ENCODE measurements around the gene CKLF.
"Not testable (repeated sequence)": the region's sequence is repeated elsewhere in the genome, so short reads cannot be mapped to it uniquely, and the experiment has no call there.

The CKLF gene

GRCh38 chr16:66568355-66568754, 16.0 kb downstream of the CKLF start:
- DNase-seq (ENCODE audit: low spot score): no peak

GRCh38 chr16:66569131-66569530, 16.8 kb downstream of the CKLF start:
- DNase-seq (ENCODE audit: low spot score): no peak

- no peak for DNase-seq (ENCODE audit: low spot score)
Measured at GRCh38 chr16:66569827-66570405, 17.5 kb downstream of the CKLF start.

GRCh38 chr16:66572356-66572755, 20.0 kb downstream of the CKLF start:
- DNase-seq (ENCODE audit: low spot score): no peak

GRCh38 chr16:66574081-66574480, 21.7 kb downstream of the CKLF start:
- no peak for DNase-seq (ENCODE audit: low spot score)

- DNase-seq (ENCODE audit: low spot score): no peak
Measured at GRCh38 chr16:66574531-66574930, 22.2 kb downstream of the CKLF start.

GRCh38 chr16:66575060-66575459, 22.7 kb downstream of the CKLF start:
- DNase-seq (ENCODE audit: low spot score): no peak

GRCh38 chr16:66576296-66576695, 23.9 kb downstream of the CKLF start:
- no peak for DNase-seq (ENCODE audit: low spot score)

GRCh38 chr16:66578651-66579531, 26.5 kb downstream of the CKLF start, which contains the start of gene CMTM2:
Gene CMTM2 (plus strand): TSS chr16:66579463. CDS start chr16:66579608, 145 bp downstream.
- no peak for DNase-seq (ENCODE audit: low spot score)

- no peak for DNase-seq (ENCODE audit: low spot score)
Measured at GRCh38 chr16:66580605-66581209, 28.3 kb downstream of the CKLF start.

GRCh38 chr16:66581246-66581952, 29.0 kb downstream of the CKLF start:
- no peak for DNase-seq (ENCODE audit: low spot score)

- DNase-seq (ENCODE audit: low spot score): no peak
Measured at GRCh38 chr16:66585481-66586239, 33.3 kb downstream of the CKLF start.

- DNase-seq (ENCODE audit: low spot score): no peak
Measured at GRCh38 chr16:66587881-66588600, 35.7 kb downstream of the CKLF start.

GRCh38 chr16:66588981-66589713, 36.8 kb downstream of the CKLF start:
- peak; percentile 75 for DNase-seq (ENCODE audit: low spot score)

GRCh38 chr16:66590322-66590721, 37.9 kb downstream of the CKLF start:
- DNase-seq (ENCODE audit: low spot score): peak; percentile 46

- no peak for DNase-seq (ENCODE audit: low spot score)
Measured at GRCh38 chr16:66591018-66591417, 38.6 kb downstream of the CKLF start.

GRCh38 chr16:66592241-66592640, 39.9 kb downstream of the CKLF start:
- DNase-seq (ENCODE audit: low spot score): no peak

- DNase-seq (ENCODE audit: low spot score): no peak
Measured at GRCh38 chr16:66592814-66593213, 40.4 kb downstream of the CKLF start.

GRCh38 chr16:66594739-66595138, 42.4 kb downstream of the CKLF start:
- no peak for DNase-seq (ENCODE audit: low spot score)

GRCh38 chr16:66596559-66596958, 44.2 kb downstream of the CKLF start:
- DNase-seq (ENCODE audit: low spot score): not testable (repeated sequence)

Data from CD4-positive, alpha-beta T cell treated with Interleukin-15 for 4 hours (primary cell).